Measurements from ENCODE around the gene PTPN1. TPM values are rescaled to one million over a fixed set of nuclear protein-coding genes. Genes with fewer than 3 reads are reported as not detected.

The PTPN1 gene
- total and polyA plus RNA-seq, 2 of the 13 experiments (the other 11 are each of a cell fraction or from before 2014, with no cell fraction given), result 17.7 to 37.2 TPM

- TF ChIP-seq ZNF281 (CRISPR knock-in tag; IDR thresholded peaks at IDR 0.05; ENCODE audit: borderline replicate concordance) (peak; percentile 21; the same call in 1 of the 2 replicates), PRMT3 (CRISPR knock-in tag; IDR thresholded peaks at IDR 0.05; ENCODE audit: borderline replicate concordance, low read depth) (no peak), TFDP1 (CRISPR knock-in tag; IDR thresholded peaks at IDR 0.05; ENCODE audit: borderline replicate concordance) (peak; percentile 48; the same call in 1 of the 2 replicates), ZNF3 (CRISPR knock-in tag; IDR thresholded peaks at IDR 0.05) (peak; percentile 66; the same call in 1 of the 2 replicates), ZNF331 (CRISPR knock-in tag; IDR thresholded peaks at IDR 0.05) (peak; percentile 80; the same call in 1 of the 2 replicates), ZSCAN9 (CRISPR knock-in tag; IDR thresholded peaks at IDR 0.05; ENCODE audit: borderline replicate concordance) (peak; percentile 34; the same call in 1 of the 2 replicates), SAP130 (CRISPR knock-in tag; IDR thresholded peaks at IDR 0.05; ENCODE audit: low read depth) (peak; percentile 99), HIVEP1 (CRISPR knock-in tag; IDR thresholded peaks at IDR 0.05) (peak; percentile 93), HNF1B (CRISPR knock-in tag; IDR thresholded peaks at IDR 0.05) (peak; percentile 86), HNRNPL (IDR thresholded peaks at IDR 0.05; ENCODE audit: low read depth, low read length) (peak; percentile 65; the same call in 1 of the 2 replicates), ZNF713 (CRISPR knock-in tag; IDR thresholded peaks at IDR 0.05) (peak; percentile 97; the same call in 1 of the 2 replicates), ERF (CRISPR knock-in tag; IDR thresholded peaks at IDR 0.05) (peak; percentile 94), RNF219 (CRISPR knock-in tag; IDR thresholded peaks at IDR 0.05) (no peak), TAF15 (IDR thresholded peaks at IDR 0.05; ENCODE audit: low read depth, low read length, poor library complexity, severe bottlenecking) (no peak), ZMYM2 (CRISPR knock-in tag; IDR thresholded peaks at IDR 0.05) (no peak), ZBED4 (CRISPR knock-in tag; IDR thresholded peaks at IDR 0.05; ENCODE audit: borderline replicate concordance) (peak; percentile 84)
Observed at GRCh38 chr20:50509923-50510705, at the start of gene PTPN1 (continued).
